Measurements from ENCODE around the gene DPY19L3.
"Not testable (repeated sequence)": the region's sequence is repeated elsewhere in the genome, so short reads cannot be mapped to it uniquely, and the experiment has no call there.

The DPY19L3 gene

GRCh38 chr19:32498648-32499200, 93.2 kb downstream of the DPY19L3 start:
- no peak for DNase-seq (ENCODE audit: low read depth in 1 of 2, low spot score in 1 of 2)

- DNase-seq (ENCODE audit: low read depth in 1 of 2, low spot score in 1 of 2) = not testable (repeated sequence)
Observed at GRCh38 chr19:32512498-32512897, 106.9 kb downstream of the DPY19L3 start.

GRCh38 chr19:32519023-32519422, 113.5 kb downstream of the DPY19L3 start:
- no peak for DNase-seq (ENCODE audit: low read depth in 1 of 2, low spot score in 1 of 2)

GRCh38 chr19:32522967-32523366, 117.4 kb downstream of the DPY19L3 start:
- DNase-seq (ENCODE audit: low read depth in 1 of 2, low spot score in 1 of 2) = no peak

DNA sequence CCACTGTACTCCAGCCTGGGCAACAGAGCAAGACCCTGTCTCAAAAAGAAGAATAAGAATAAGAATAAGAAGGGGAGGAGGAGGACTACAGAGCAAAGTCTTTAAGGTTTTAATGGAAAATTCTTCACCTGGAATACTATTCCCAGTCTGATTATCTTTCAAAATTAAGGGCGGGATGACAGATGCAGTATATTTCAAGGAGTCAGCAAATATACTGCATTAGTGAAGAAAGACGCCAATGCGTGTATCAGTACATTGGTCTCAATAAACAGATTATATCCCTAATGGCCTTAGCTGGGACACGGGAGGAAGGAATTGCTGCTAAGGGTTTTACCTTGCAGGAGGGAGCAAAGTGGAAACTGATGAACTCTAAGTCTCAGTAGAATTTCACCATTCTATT, 121.3 kb downstream of the DPY19L3 start:
- no peak for DNase-seq (ENCODE audit: low read depth in 1 of 2, low spot score in 1 of 2)

- no peak for DNase-seq (ENCODE audit: low read depth in 1 of 2, low spot score in 1 of 2)
Observed at GRCh38 chr19:32530773-32531172, 125.2 kb downstream of the DPY19L3 start.

DNA sequence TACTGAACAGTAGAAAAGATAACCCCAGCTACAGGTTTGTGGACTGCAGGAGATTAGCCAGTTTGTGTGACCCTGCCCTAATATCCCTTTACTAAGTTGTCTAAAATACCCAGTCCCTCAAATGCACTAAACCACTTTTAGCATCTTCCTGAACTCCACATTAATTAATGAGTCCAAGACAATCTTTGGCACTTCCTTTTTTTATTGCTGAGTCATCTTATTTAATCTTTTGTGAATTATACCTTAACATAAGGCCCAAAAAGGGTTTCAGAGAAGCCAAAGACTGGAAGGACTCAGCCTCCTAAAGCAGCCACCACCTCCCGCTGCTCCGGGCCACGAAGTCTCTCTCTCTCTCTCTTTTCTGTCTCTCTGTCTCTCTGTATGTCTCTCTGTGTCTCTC, 126.7 kb downstream of the DPY19L3 start:
- no peak for DNase-seq (ENCODE audit: low read depth in 1 of 2, low spot score in 1 of 2)
